Neuron (in vitro differentiated cells): ENCODE results near the gene ZEB1.

Experiments used
- H2AFZ ChIP-seq: one replicate; pipeline ENCODE4 v1.6.1; 2013; ENCODE audit warnings: low read depth, mild to moderate bottlenecking, inconsistent platforms, low read length, moderate library complexity
- H3K27me3 ChIP-seq: one replicate; pipeline ENCODE4 v1.6.1; 2013; ENCODE audit warnings: low read length; ENCODE audit not compliant: insufficient read depth
- H3K36me3 ChIP-seq: one replicate; pipeline ENCODE4 v1.6.1; 2013; ENCODE audit warnings: low read length; ENCODE audit not compliant: insufficient read depth
- H3K4me1 ChIP-seq: one replicate; pipeline ENCODE4 v1.6.1; 2013; ENCODE audit warnings: low read length; ENCODE audit not compliant: insufficient read depth
- H3K4me3 ChIP-seq: 2 replicates; pipeline ENCODE4 v1.5.1; 2013; ENCODE audit warnings: mild to moderate bottlenecking, low read length, moderate library complexity
- H3K9me3 ChIP-seq: one replicate; pipeline ENCODE4 v1.6.1; 2013; ENCODE audit warnings: low read length

Gene ZEB1

DNA sequence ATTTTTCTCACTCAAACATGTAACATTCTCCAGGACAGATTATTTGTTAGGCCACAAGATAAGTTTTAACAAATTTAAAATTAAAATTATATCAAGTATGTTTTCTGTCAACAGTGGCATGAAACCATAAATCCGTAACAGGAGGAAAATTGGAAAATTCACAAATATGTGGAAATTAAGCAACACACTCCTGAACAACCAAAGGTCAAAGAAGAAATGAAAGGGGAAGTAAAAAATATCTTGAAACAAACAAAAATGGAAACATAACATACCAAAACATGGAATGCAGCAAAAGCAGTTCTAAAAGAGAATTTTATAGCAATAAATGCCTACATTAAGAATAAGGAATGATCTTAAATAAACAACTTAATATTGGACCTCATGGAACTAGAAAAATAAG, 147.3 kb downstream of the ZEB1 start:
- Histone ChIP-seq H3K36me3 (peaks cover 56% of the 10 kb centered on the region), H3K4me3 (no peak overlapping the region)

DNA sequence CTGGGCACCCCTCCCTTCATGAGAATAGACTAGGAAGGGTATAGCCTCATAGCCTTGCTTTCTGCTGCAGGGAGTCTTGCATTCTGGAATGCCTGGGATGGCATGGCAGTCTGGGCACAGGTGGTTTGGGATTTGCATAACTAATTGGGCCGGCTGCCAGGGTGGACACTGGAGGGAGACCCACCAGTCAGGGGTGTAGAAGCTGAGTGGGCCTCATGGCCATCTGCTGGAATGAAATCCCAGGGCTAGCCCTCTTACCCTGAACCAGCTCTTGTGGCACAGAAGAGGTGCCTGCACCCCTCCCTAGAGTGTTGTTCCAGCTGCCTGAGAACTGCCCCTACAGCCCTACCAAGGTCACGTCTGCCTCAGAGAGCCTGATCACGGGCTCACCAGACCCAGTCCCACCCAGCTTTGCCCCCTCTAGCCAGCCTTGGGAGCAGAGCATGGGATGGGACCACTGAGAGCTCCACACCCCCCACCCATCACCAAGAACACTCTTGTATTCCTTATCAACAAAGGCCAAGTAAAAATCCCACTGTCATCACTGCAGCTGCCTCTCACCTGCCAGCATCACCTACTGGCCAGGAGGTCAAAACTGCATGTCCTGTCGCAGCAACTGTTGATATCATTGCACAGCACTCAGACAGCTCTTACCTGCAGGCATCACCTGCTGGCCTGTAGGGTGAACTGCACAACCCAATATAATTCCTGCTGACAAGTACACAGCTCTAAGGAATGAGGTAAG, 148.9 kb downstream of the ZEB1 start:
- no peak overlapping the region for H3K4me3 ChIP-seq
- H3K27me3 ChIP-seq = no peaks in the 10 kb centered on the region
- peaks cover 28% of the 10 kb centered on the region for H3K9me3 ChIP-seq
- no peaks in the 10 kb centered on the region for H3K4me1 ChIP-seq
- H3K36me3 ChIP-seq = peaks cover 42% of the 10 kb centered on the region
- H2AFZ ChIP-seq = no peak overlapping the region

More for the DNA sequence above, 147.3 kb downstream of the ZEB1 start:
- Histone ChIP-seq H3K4me1 (no peaks in the 10 kb centered on the region), H3K27me3 (no peaks in the 10 kb centered on the region), H2AFZ (no peak overlapping the region), H3K9me3 (peaks cover 28% of the 10 kb centered on the region)

DNA sequence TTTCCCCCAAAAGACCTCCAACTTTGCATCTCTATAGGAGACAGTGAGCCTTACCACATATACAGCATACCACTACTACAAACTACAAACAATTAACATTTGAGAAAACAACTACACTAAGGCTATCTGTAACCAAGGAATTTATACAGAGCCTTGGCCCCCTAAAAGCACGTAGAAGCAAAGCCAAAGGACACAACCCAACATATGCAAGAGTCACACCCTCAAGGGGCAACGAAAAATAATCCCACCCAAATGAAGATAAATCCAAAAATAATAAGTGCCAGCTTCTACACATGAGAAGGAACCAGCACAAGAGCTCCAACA, 149.5 kb downstream of the ZEB1 start:
- Histone ChIP-seq H3K9me3 (peaks cover 26% of the 10 kb centered on the region), H3K4me3 (no peak overlapping the region), H3K27me3 (no peaks in the 10 kb centered on the region), H3K36me3 (peaks cover 37% of the 10 kb centered on the region), H3K4me1 (no peaks in the 10 kb centered on the region), H2AFZ (no peak overlapping the region)

DNA sequence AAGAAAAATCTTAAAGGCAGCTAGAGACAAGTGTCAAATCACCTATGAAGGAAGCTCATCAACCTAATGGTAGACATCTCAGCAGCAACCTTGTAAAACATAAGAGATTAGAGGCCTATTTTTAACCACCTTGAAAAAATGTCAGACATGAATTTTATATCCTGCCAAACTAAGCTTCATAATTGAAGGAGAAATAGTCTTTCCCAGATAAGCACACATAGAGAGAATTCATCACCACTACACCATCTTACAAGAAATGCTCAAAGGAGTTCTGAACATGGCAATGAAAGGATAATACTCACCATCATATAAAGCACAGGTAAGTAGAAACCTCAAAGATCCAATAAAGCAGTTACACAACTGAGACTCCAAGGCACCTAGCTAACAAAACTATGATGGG, 156.5 kb downstream of the ZEB1 start:
- Histone ChIP-seq H3K27me3 (no peaks in the 10 kb centered on the region), H3K36me3 (peaks cover 18% of the 10 kb centered on the region), H3K4me3 (no peak overlapping the region), H2AFZ (no peak overlapping the region), H3K4me1 (no peaks in the 10 kb centered on the region), H3K9me3 (peaks cover 7% of the 10 kb centered on the region)

DNA sequence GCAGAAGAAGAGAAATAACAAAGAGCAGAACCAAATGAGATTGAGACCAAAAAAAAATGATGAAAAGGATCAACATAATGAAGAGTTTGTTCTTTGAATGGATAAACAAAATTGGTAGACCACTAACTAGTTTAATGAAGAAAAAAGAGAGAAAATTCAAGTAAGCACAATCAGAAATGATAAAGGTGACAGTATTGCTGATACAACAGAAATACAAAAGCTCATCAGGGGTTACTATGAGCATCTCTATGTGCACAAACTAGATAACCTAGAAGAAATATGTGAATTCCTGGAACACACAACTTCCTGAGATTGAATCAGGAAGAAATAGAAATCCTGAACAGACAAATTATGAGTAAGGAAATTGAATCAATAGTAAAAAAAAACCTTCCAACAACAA, 157.1 kb downstream of the ZEB1 start:
- H3K9me3 ChIP-seq = peaks cover 7% of the 10 kb centered on the region
- no peaks in the 10 kb centered on the region for H3K4me1 ChIP-seq
- no peak overlapping the region for H3K4me3 ChIP-seq
- H3K27me3 ChIP-seq = no peaks in the 10 kb centered on the region
- H3K36me3 ChIP-seq = peaks cover 19% of the 10 kb centered on the region
- H2AFZ ChIP-seq = no peak overlapping the region

DNA sequence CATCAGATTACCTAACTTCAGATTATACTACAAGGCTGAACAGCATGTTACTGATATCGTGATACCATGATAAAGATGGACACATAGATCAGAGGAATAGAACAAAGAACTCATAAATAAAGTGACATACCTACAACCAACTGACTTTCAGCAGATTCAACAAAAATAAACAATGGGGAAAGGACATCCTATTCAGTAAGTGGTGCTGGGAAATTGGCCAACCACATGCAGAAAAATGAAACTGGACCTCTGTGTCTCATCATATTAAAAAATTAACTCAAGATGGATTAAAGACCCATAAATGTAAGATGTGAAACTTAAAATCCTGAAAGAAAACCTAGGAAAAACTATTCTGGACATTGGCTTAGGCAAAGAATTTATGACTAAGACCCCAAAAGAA, 158.6 kb downstream of the ZEB1 start:
- Histone ChIP-seq H3K27me3 (no peaks in the 10 kb centered on the region), H2AFZ (no peak overlapping the region)

DNA sequence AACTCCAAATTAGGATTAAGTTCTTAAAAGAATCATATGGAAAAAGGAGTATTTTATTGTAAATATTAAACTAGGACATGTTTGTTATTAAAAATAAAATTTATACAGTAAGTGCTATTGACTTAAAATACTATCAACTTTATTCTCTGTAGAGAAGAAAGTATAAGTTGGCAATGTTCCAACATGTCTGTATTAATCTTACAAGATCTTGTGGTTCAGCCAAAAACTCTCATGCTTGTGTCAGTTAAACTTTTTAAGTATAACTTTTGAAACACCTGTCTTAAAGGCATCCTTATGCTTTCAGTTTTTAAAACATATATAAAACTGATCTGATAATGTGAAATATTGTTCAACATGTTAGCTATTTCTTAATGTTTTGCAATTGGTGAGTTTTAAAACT, 160.7 kb downstream of the ZEB1 start:
- Histone ChIP-seq H3K4me3 (no peak overlapping the region), H3K27me3 (no peaks in the 10 kb centered on the region), H3K36me3 (peaks cover 26% of the 10 kb centered on the region), H2AFZ (no peak overlapping the region), H3K9me3 (peaks cover 7% of the 10 kb centered on the region), H3K4me1 (no peaks in the 10 kb centered on the region)

More for the DNA sequence above, 158.6 kb downstream of the ZEB1 start:
- Histone ChIP-seq H3K4me1 (no peaks in the 10 kb centered on the region), H3K9me3 (peaks cover 7% of the 10 kb centered on the region), H3K4me3 (no peak overlapping the region), H3K36me3 (peaks cover 21% of the 10 kb centered on the region)

DNA sequence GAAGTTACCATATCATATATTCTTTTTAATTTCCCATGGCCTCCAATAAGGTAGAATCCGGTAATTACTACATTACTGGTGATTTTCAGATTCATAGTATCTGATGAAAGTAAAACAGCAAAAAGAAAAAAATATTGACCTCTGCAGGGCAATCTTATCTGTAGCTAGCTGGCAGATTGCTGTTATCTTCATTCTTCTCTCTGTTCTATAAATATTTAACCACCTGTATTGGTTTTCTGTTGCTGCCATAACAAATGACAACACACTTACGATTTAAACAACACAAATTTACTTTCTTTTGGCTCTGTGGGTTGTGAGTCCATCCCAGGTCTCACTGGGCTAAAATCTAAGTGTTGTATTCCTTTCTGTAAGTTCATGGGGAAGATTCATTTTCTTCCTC, 164.5 kb downstream of the ZEB1 start:
- H3K4me3 ChIP-seq = no peak overlapping the region
- peaks cover 11% of the 10 kb centered on the region for H3K36me3 ChIP-seq
- no peaks in the 10 kb centered on the region for H3K27me3 ChIP-seq
- H3K9me3 ChIP-seq = peaks cover 1% of the 10 kb centered on the region
- no peak overlapping the region for H2AFZ ChIP-seq
- H3K4me1 ChIP-seq = no peaks in the 10 kb centered on the region

DNA sequence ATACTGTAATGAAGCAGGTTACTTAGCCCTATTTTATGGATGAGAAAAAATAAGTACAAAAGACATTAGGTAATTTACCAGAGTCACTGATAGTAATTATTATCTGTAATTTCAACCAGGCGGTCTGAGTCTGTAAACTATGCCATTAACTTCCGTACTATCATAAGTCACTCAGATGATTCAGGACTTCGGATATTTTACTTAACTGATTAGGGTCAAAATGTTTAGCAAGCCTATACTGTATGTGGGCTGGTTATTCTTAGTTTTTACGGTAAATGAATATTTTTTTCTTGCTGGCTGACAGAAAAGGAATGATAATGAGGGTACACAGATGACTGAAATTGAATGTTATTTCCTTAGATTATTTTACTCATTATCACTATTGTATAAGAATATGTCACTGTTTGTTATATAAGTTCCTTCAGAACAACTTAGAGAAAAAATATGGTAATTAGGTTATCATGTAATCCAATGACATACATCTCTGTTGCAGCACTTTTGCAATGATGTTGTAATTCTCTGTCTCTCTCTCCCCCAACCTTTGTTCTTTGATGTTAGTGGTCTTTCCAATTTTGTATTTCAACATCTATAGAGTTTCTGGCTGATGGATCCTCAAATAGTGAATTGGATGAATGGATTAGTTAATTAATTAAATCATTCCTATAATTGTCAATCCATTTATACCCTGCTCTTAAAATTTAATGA, 165.6 kb downstream of the ZEB1 start:
- Histone ChIP-seq H2AFZ (no peak overlapping the region), H3K4me1 (no peaks in the 10 kb centered on the region), H3K27me3 (no peaks in the 10 kb centered on the region), H3K36me3 (peaks cover 9% of the 10 kb centered on the region), H3K9me3 (peaks cover 1% of the 10 kb centered on the region), H3K4me3 (no peak overlapping the region)

DNA sequence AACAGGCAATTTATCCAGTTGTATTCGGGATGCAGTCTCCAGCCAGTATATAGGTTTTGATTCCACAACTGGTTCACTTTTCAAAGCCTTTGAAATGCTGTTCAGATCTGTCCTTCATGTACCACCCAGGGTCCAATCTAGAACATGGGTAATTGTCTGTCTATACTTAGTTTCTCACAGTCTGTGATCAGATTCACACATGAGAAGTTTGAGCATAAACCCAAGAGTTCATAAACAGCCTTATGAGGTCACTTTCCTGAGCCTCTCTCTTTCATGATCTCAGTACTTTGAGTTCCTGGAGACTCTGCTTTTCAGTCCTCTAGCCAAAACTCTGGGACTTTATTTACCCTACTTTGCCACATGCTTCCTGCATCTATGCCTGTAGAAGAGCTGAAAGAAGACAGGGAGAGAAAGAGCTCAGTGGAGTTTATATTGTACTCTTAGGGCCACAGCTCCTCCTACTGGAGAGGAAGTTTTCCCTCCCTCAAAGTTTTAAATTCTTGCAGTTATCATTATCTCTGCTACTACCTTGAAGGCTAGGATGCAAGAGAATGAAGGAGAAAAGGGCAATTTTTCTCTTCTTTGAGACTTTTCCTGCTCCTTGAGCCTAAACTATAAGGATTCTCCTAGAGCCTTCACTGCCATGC, 172.0 kb downstream of the ZEB1 start:
- H3K36me3 ChIP-seq = peaks cover 3% of the 10 kb centered on the region
- H3K4me3 ChIP-seq = no peak overlapping the region
- no peak overlapping the region for H2AFZ ChIP-seq
- H3K4me1 ChIP-seq = no peaks in the 10 kb centered on the region
- no peaks in the 10 kb centered on the region for H3K27me3 ChIP-seq
- no peaks in the 10 kb centered on the region for H3K9me3 ChIP-seq

DNA sequence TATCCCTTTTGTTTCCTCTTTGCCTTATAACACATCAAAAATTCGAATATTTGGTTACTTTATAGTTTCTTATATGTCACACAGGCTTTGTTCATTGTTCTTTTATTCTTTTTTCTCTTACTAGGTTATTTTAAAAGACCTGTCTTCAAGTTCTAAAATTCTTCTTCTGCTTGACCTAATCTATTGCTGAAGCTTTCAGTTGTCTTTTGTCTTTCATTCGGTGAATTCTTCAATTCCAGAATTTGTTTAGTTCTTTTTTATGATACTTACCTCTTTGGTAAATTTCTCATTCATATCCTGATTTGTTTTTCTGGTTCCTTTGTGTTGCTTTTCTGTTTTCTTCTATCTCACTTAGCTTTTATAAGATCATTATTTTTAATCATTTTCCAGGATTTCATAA, 188.4 kb downstream of the ZEB1 start:
- no peak overlapping the region for H2AFZ ChIP-seq
- no peaks in the 10 kb centered on the region for H3K27me3 ChIP-seq
- peaks cover 36% of the 10 kb centered on the region for H3K36me3 ChIP-seq
- no peaks in the 10 kb centered on the region for H3K4me1 ChIP-seq
- H3K9me3 ChIP-seq = peaks cover 15% of the 10 kb centered on the region
- no peak overlapping the region for H3K4me3 ChIP-seq

DNA sequence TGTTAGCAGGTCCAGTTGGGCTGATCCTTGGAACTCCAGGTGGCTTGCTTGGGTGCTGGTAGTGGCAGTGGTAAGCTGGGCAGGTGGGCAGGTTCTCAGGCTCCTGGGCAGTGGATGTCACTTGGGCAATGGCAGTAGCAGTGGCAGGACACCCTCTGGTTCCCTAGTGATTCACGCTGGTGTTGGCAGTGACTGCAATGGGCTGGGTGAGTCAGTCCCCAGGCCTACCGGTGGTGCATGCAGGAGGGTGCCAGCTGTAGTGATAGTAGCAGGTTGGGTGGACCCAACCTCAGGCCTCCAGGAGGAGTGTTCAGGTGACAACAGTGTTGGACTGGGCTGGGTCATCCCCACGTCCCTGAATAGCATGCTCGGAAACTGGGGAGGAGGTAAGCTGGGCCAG, 189.2 kb downstream of the ZEB1 start:
- Histone ChIP-seq H3K27me3 (no peaks in the 10 kb centered on the region), H3K36me3 (peaks cover 37% of the 10 kb centered on the region), H2AFZ (no peak overlapping the region), H3K4me1 (no peaks in the 10 kb centered on the region), H3K4me3 (no peak overlapping the region), H3K9me3 (peaks cover 15% of the 10 kb centered on the region)

DNA sequence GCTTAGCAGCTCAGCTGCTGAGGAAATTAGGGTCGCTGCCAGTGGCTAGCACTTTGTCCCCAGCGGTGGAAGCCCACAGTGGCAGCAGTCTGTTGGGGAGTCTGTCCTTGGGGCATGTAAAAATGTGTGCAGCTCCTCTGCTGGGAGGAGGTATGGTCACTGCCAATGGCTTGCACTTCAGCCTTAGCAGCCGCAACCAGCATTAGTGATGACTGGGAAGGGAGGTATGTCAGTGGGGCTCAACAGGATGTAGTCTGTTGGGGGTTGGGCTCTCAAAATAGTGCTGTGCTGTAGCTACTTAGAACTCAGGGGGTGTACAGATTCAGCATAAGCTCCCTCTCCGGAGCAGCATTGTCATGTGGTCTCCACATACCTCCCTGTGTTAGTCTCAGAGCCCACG, 189.9 kb downstream of the ZEB1 start:
- Histone ChIP-seq H2AFZ (no peak overlapping the region), H3K36me3 (peaks cover 38% of the 10 kb centered on the region), H3K4me3 (no peak overlapping the region), H3K27me3 (no peaks in the 10 kb centered on the region), H3K4me1 (no peaks in the 10 kb centered on the region), H3K9me3 (peaks cover 15% of the 10 kb centered on the region)
